Endodermal cell (in vitro differentiated cells): ENCODE measurements around the gene ZNF556. TPM values are rescaled to one million over a fixed set of nuclear protein-coding genes. Genes with fewer than 3 reads are reported as not detected.
"Not testable (repeated sequence)": the region's sequence is repeated elsewhere in the genome, so short reads cannot be mapped to it uniquely, and the experiment has no call there.

ENCODE experiments used
- DNase-seq: peaks from one replicate; pipeline ENCODE4 v3.0.0-alpha.2; 2017
- H3K27ac ChIP-seq: 2 replicates; pipeline ENCODE4 v1.5.1; 2013; ENCODE audit warnings: mild to moderate bottlenecking, low read depth, low read length, moderate library complexity
- H3K27me3 ChIP-seq: 2 replicates; pipeline ENCODE4 v1.6.1; 2013; ENCODE audit warnings: mild to moderate bottlenecking, low read length, moderate library complexity; ENCODE audit not compliant: insufficient read depth, control insufficient read depth, poor library complexity, severe bottlenecking
- H3K36me3 ChIP-seq: 2 replicates; pipeline ENCODE4 v1.7.0; 2013; ENCODE audit warnings: mild to moderate bottlenecking, low read length, moderate library complexity; ENCODE audit not compliant: control insufficient read depth, insufficient read depth
- H3K4me1 ChIP-seq: one replicate; pipeline ENCODE4 v1.7.0; 2013; ENCODE audit warnings: low read length; ENCODE audit not compliant: control insufficient read depth, insufficient read depth
- H3K4me3 ChIP-seq: 2 replicates; pipeline ENCODE4 v1.5.1; 2013; ENCODE audit warnings: mild to moderate bottlenecking, low read length, moderate library complexity
- H3K9ac ChIP-seq: 2 replicates; pipeline ENCODE4 v1.6.1; 2013; ENCODE audit warnings: mild to moderate bottlenecking, low read length, moderate library complexity; ENCODE audit not compliant: poor library complexity, severe bottlenecking; ENCODE audit errors: extremely low read depth
- H3K9me3 ChIP-seq: 2 replicates; pipeline ENCODE4 v1.6.1; 2013; ENCODE audit warnings: mild to moderate bottlenecking, low read length, moderate library complexity; ENCODE audit not compliant: control insufficient read depth
- H3K27ac Mint-ChIP-seq: 2 replicates; pipeline ENCODE4 v1.8.0; 2020; ENCODE audit warnings: mixed read lengths
- H3K27me3 Mint-ChIP-seq: 2 replicates; pipeline ENCODE4 v1.8.0; 2021; ENCODE audit warnings: mild to moderate bottlenecking, mixed read lengths; ENCODE audit not compliant: insufficient read depth
- H3K36me3 Mint-ChIP-seq: 2 replicates; pipeline ENCODE4 v1.8.0; 2020; ENCODE audit warnings: low read depth, mixed read lengths
- H3K4me1 Mint-ChIP-seq: 2 replicates; pipeline ENCODE4 v1.8.0; 2020; ENCODE audit warnings: mixed read lengths
- H3K4me3 Mint-ChIP-seq: 2 replicates; pipeline ENCODE4 v1.8.0; 2020; ENCODE audit warnings: mild to moderate bottlenecking, moderate library complexity, mixed read lengths
- H3K9me3 Mint-ChIP-seq: 2 replicates; pipeline ENCODE4 v1.8.0; 2020; ENCODE audit warnings: mild to moderate bottlenecking, mixed read lengths
- WGBS, 2 experiments: methylation state at CpG; one replicate each; pipeline versions ENCODE4 v1.1.5 to v1.1.7; 2013; ENCODE audit warnings: missing lambda C conversion rate in 2 of 2, mixed read lengths in 1 of 2; ENCODE audit not compliant: insufficient coverage in 1 of 2, insufficient read length in 1 of 2; 5-methylcytosine and 5-hydroxymethylcytosine counted together
- total RNA-seq, 2 donors: library from RNA; stranded (reverse); fragmentation: NEBNext Ultra II Directional in 1 of 2; extraction: Animal tissue kit (Norgen Biotek cat#: 25700) in 1 of 2; gene quantifications; 2 replicates in 1 of 2; 3 replicates in 1 of 2; pipeline ENCODE4 v1.2.1, GENCODE V29; 2021
- TF ChIP-seq, protein P1 (sequence below): fragments of 200-600 bp; sonication (generic); conservative IDR thresholded peaks from 2 replicates; pipeline ENCODE4 v1.5.0; 2021; ENCODE audit warnings: antibody characterized with exemption, mild to moderate bottlenecking

The ZNF556 gene
- total RNA-seq, 2 donors from 2014 or later, result not detected

DNA sequence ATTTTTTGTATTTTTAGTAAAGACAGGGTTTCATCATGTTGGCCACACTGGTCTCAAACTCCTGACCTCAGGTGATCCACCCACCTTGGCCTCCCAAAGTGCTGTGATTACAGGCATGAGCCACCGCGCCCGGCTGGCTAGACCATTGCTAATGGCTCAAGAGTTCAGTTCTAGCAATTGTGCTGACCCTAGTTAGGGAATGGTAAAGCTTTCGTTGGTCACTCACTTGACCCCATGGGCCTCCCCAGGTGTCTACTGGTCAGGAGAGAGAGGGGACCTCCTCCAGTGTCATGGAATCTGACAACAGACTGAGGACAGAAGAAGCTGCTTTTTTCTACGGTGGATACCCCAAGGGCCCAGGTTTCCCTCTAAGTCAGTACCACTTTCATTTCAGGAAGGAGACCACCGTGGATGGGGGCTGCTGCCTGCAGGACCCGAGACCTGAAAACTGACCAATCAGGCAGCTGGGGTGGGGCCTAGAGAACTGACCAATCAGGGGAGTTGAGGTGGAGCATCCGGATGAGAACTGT is 575 bp upstream of the ZNF556 start:
- 82 to 83% methylated on average over 7 to 8 of the region's 8 CpGs for WGBS, 2 experiments
- Histone ChIP-seq H3K27ac (no peak overlapping the region), H3K9me3 (peaks cover under 1% of the 10 kb centered on the region), H3K9ac (no peak overlapping the region), H3K4me1 (no peaks in the 10 kb centered on the region), H3K4me3 (no peak overlapping the region), H3K27me3 (no peaks in the 10 kb centered on the region), H3K36me3 (no peaks in the 10 kb centered on the region)
- Mint-ChIP-seq H3K36me3 (peaks cover 2% of the 10 kb centered on the region), H3K4me1 (no peaks in the 10 kb centered on the region), H3K4me3 (no peak overlapping the region), H3K27me3 (no peaks in the 10 kb centered on the region), H3K9me3 (peaks cover 84% of the 10 kb centered on the region), H3K27ac (no peak overlapping the region)
- DNase-seq, result no peak
- TF ChIP-seq, protein P1, sequence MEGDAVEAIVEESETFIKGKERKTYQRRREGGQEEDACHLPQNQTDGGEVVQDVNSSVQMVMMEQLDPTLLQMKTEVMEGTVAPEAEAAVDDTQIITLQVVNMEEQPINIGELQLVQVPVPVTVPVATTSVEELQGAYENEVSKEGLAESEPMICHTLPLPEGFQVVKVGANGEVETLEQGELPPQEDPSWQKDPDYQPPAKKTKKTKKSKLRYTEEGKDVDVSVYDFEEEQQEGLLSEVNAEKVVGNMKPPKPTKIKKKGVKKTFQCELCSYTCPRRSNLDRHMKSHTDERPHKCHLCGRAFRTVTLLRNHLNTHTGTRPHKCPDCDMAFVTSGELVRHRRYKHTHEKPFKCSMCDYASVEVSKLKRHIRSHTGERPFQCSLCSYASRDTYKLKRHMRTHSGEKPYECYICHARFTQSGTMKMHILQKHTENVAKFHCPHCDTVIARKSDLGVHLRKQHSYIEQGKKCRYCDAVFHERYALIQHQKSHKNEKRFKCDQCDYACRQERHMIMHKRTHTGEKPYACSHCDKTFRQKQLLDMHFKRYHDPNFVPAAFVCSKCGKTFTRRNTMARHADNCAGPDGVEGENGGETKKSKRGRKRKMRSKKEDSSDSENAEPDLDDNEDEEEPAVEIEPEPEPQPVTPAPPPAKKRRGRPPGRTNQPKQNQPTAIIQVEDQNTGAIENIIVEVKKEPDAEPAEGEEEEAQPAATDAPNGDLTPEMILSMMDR, result no peak

DNA sequence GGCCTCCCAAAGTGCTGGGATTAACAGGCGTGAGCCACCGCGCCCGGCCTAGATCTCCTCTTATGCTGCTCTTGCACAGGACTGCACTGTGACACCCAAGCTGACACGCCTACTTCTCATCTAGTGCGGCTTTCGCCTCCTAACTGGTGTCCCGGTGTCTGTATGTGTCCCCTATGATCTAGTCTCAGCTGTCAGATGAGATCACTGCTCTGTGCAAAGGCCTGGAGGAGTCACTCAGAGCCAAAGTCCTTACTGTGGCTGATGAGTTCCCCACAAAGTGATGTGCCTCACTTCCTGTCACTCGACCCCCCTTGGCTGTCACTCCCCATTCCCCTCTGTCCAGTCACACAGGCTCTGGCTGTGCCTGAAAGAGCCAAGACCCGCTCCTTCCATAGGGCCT is 2.5 kb downstream of the ZNF556 start:
- H3K27me3 Mint-ChIP-seq, result no peaks in the 10 kb centered on the region
- Histone ChIP-seq H3K9me3 (peaks cover 5% of the 10 kb centered on the region), H3K4me1 (no peaks in the 10 kb centered on the region), H3K36me3 (no peaks in the 10 kb centered on the region), H3K9ac (no peak overlapping the region), H3K27ac (no peak overlapping the region), H3K27me3 (no peaks in the 10 kb centered on the region), H3K4me3 (no peak overlapping the region)
- TF ChIP-seq, protein P1, result no peak
- peaks cover 2% of the 10 kb centered on the region for H3K36me3 Mint-ChIP-seq
- H3K4me3 Mint-ChIP-seq, result no peak overlapping the region
- DNase-seq, result no peak
- H3K9me3 Mint-ChIP-seq, result peaks cover 78% of the 10 kb centered on the region
- no peak overlapping the region for H3K27ac Mint-ChIP-seq
- WGBS, 2 experiments, result 87% methylated on average over 9 to 10 of the region's 10 CpGs
- H3K4me1 Mint-ChIP-seq, result no peaks in the 10 kb centered on the region

DNA sequence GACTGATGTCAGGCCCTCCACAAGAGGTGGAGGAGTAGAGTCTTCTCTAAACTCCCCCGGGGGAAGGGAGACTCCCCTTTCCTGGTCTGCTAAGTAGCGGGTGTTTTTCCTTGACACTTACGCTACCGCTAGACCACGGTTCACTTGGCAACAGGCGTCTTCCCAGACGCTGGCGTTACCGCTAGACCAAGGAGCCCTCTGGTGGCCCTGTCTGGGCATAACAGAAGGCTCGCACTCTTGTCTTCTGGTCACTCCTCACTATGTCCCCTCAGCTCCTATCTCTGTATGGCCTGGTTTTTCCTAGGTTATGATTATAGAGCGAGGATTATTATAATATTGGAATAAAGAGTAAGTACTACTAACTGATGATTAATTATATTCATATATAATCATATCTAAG is 5.0 kb downstream of the ZNF556 start:
- not testable (repeated sequence) for H3K27ac ChIP-seq, H3K4me1 Mint-ChIP-seq, H3K4me3 ChIP-seq, H3K36me3 ChIP-seq, H3K27ac Mint-ChIP-seq, H3K27me3 ChIP-seq, H3K36me3 Mint-ChIP-seq, H3K27me3 Mint-ChIP-seq, H3K9ac ChIP-seq, H3K4me3 Mint-ChIP-seq, DNase-seq, H3K4me1 ChIP-seq
- peaks cover 79% of the 10 kb centered on the region for H3K9me3 Mint-ChIP-seq
- TF ChIP-seq, protein P1, result peak; percentile 23
- peaks cover 15% of the 10 kb centered on the region for H3K9me3 ChIP-seq
- no CpG with 5 or more reads among the region's 11 CpGs for WGBS, 2 experiments
